GM12872 (cell line): ENCODE results near the gene CD5L.

ENCODE experiments used
- CTCF ChIP-seq: IDR thresholded peaks from 3 replicates; pipeline ENCODE4 v1.5.1; 2011; ENCODE audit warnings: low read depth, mild to moderate bottlenecking, low read length, moderate library complexity; ENCODE audit not compliant: insufficient read depth

CD5L gene

GRCh38 chr1:157782931-157783330, 58.7 kb downstream of the CD5L start:
- TF ChIP-seq CTCF: no peak

GRCh38 chr1:157781048-157781447, 60.6 kb downstream of the CD5L start:
- TF ChIP-seq CTCF: no peak
